Liver (tissue), 9 donors: ENCODE results near the gene JMY. TPM values are rescaled to one million over a fixed set of nuclear protein-coding genes. Genes with fewer than 3 reads are reported as not detected.

ENCODE experiments used
- DNase-seq: peaks from one replicate; pipeline ENCODE4 v3.0.0-alpha.2; 2017; ENCODE audit warnings: low spot score
- H3K27ac ChIP-seq, 2 donors: one replicate each; pipeline ENCODE4 v1.7.0; 2013; ENCODE audit warnings: inconsistent platforms in 2 of 2, low read length in 2 of 2, control low read depth in 1 of 2, low read depth in 1 of 2, mild to moderate bottlenecking in 1 of 2
- H3K27me3 ChIP-seq, 4 donors: one replicate each; pipeline versions ENCODE4 v1.6.1 to v1.7.0; 2013; ENCODE audit warnings: low read length in 3 of 4, inconsistent platforms in 1 of 4, mild to moderate bottlenecking in 1 of 4, moderate library complexity in 1 of 4; ENCODE audit not compliant: control insufficient read depth in 4 of 4, insufficient read depth in 4 of 4
- H3K36me3 ChIP-seq, 4 donors: one replicate each; pipeline versions ENCODE4 v1.6.1 to v1.7.0; 2013; ENCODE audit warnings: low read length in 3 of 4, mild to moderate bottlenecking in 3 of 4, low read depth in 1 of 4, moderate library complexity in 1 of 4; ENCODE audit not compliant: control insufficient read depth in 4 of 4, insufficient read depth in 3 of 4
- H3K4me1 ChIP-seq, 4 donors: one replicate each; pipeline versions ENCODE4 v1.6.1 to v1.7.0; 2013; ENCODE audit warnings: low read length in 3 of 4, mild to moderate bottlenecking in 3 of 4, moderate library complexity in 1 of 4; ENCODE audit not compliant: control insufficient read depth in 4 of 4, insufficient read depth in 4 of 4
- H3K4me3 ChIP-seq, 3 donors: one replicate each; pipeline versions ENCODE4 v1.6.1 to v1.7.0; 2013; ENCODE audit warnings: low read length in 3 of 3, control low read depth in 1 of 3, low read depth in 1 of 3, mild to moderate bottlenecking in 1 of 3
- H3K9ac ChIP-seq, 2 donors: one replicate each; pipeline ENCODE4 v1.7.0; 2013; ENCODE audit warnings: low read length in 2 of 2, mild to moderate bottlenecking in 2 of 2, moderate library complexity in 2 of 2, control low read depth in 1 of 2, low read depth in 1 of 2
- H3K9me3 ChIP-seq, 4 donors: one replicate each; pipeline versions ENCODE4 v1.6.1 to v1.7.0; 2013; ENCODE audit warnings: low read length in 3 of 4; ENCODE audit not compliant: control insufficient read depth in 4 of 4
- ATF3 ChIP-seq: IDR thresholded peaks from 2 replicates; pipeline ENCODE4 v1.6.1; 2016; ENCODE audit warnings: antibody characterized with exemption
- CTCF ChIP-seq: fragments of 150-350 bp; IDR thresholded peaks from 2 replicates; pipeline ENCODE4 v1.5.1; 2017; ENCODE audit warnings: improper control_type of control experiment, low read depth, low read length; ENCODE audit not compliant: missing input control
- HNF4G ChIP-seq: IDR thresholded peaks from 2 replicates; pipeline ENCODE4 v1.6.1; 2016; ENCODE audit warnings: antibody characterized with exemption
- MAX ChIP-seq: IDR thresholded peaks from 2 replicates; pipeline ENCODE4 v1.6.1; 2016; ENCODE audit warnings: antibody characterized with exemption
- RAD21 ChIP-seq, 2 donors: IDR thresholded peaks; 2 replicates each; pipeline ENCODE4 v1.6.1; 2016; ENCODE audit warnings: antibody characterized with exemption in 2 of 2, mild to moderate bottlenecking in 2 of 2
- REST ChIP-seq: IDR thresholded peaks from 2 replicates; pipeline ENCODE4 v1.6.1; 2016; ENCODE audit warnings: antibody characterized with exemption, mild to moderate bottlenecking
- RXRA ChIP-seq, 2 donors: IDR thresholded peaks; 2 replicates each; pipeline ENCODE4 v1.6.1; 2017 to 2018; ENCODE audit warnings: antibody characterized with exemption in 2 of 2, mild to moderate bottlenecking in 1 of 2
- TAF1 ChIP-seq: conservative IDR thresholded peaks from 2 replicates; pipeline ENCODE4 v1.6.1; 2016; ENCODE audit warnings: antibody characterized with exemption, mild to moderate bottlenecking
- YY1 ChIP-seq: IDR thresholded peaks from 2 replicates; pipeline ENCODE4 v1.6.1; 2016; ENCODE audit warnings: antibody characterized with exemption, mild to moderate bottlenecking
- ZBTB33 ChIP-seq: IDR thresholded peaks from 2 replicates; pipeline ENCODE4 v1.6.1; 2016; ENCODE audit warnings: antibody characterized with exemption
- WGBS: extraction: QIAGEN DNeasy Blood & Tissue Kit; methylation state at CpG from one replicate; pipeline ENCODE4 v1.1.7; 2013; 5-methylcytosine and 5-hydroxymethylcytosine counted together
- polyA plus RNA-seq, 2 donors: library from polyadenylated mRNA; stranded (reverse) in 1 of 2; unstranded in 1 of 2; fragments of 200-250 nt in 1 of 2; fragments of >200 nt in 1 of 2; fragmentation: Nextera tagmentation in 1 of 2; extraction: Ambion mirVana in 1 of 2; gene quantifications; one replicate each; pipeline versions ENCODE4 v1.2.1 to v1.2.3, GENCODE V29; 2013 to 2015
- total RNA-seq, 2 donors: library from RNA; depleted of rRNA; stranded (reverse); fragments of >200 nt; gene quantifications; one replicate each; pipeline ENCODE4 v1.2.3, GENCODE V29; 2014
- donor health status: healthy.
- donor health status: healthy.
- donor health status: healthy.
- donor health status: healthy.
- donor health status: healthy.

Gene JMY
- total and polyA plus RNA-seq, 4 donors, result 2.4 to 9.7 (median 6.2) TPM

- H3K36me3 ChIP-seq, result no peaks in the 10 kb centered on the region
- 82% methylated on average over 5 of the region's 5 CpGs for WGBS
- TF ChIP-seq RXRA (IDR thresholded peaks at IDR 0.05), result no peak
- TF ChIP-seq REST, result no peak
- no peak for TF ChIP-seq ZBTB33
- H3K27ac ChIP-seq, result no peak overlapping the region
- H3K4me3 ChIP-seq, result no peak overlapping the region
- no peak overlapping the region for H3K9ac ChIP-seq
- no peaks in the 10 kb centered on the region for H3K4me1 ChIP-seq
- H3K27me3 ChIP-seq, result no peaks in the 10 kb centered on the region
- no peaks in the 10 kb centered on the region for H3K9me3 ChIP-seq
- no peak for DNase-seq
Observed at GRCh38 chr5:79330071-79330470, 94.1 kb downstream of the JMY start.

GRCh38 chr5:79333852-79334557 lies 98.1 kb downstream of the JMY start:
- 79% methylated on average over 10 of the region's 10 CpGs for WGBS
- Histone ChIP-seq H3K4me3 (no peak overlapping the region), H3K27me3 (no peaks in the 10 kb centered on the region), H3K27ac (no peak overlapping the region), H3K9ac (no peak overlapping the region), H3K9me3 (no peaks in the 10 kb centered on the region), H3K4me1 (no peaks in the 10 kb centered on the region), H3K36me3 (no peaks in the 10 kb centered on the region)
- DNase-seq, result no peak
- TF ChIP-seq CTCF, result no peak

- H3K27ac ChIP-seq, result no peak overlapping the region
- H3K9me3 ChIP-seq, result no peaks in the 10 kb centered on the region
- no peak overlapping the region for H3K4me3 ChIP-seq
- H3K4me1 ChIP-seq, result no peaks in the 10 kb centered on the region
- no peak overlapping the region for H3K9ac ChIP-seq
- no peaks in the 10 kb centered on the region for H3K27me3 ChIP-seq
- DNase-seq, result no peak
- WGBS, result 91% methylated on average over 6 of the region's 6 CpGs
- no peaks in the 10 kb centered on the region for H3K36me3 ChIP-seq
- no peak for TF ChIP-seq ATF3
- TF ChIP-seq TAF1, result no peak
- no peak for TF ChIP-seq HNF4G
- no peak for TF ChIP-seq CTCF
- no peak for TF ChIP-seq YY1
- TF ChIP-seq ZBTB33, result no peak
- no peak for TF ChIP-seq MAX
- no peak for TF ChIP-seq RAD21 (IDR thresholded peaks at IDR 0.05)
Observed at GRCh38 chr5:79346420-79346824, 110.5 kb downstream of the JMY start.
